ENCODE measurements around the gene SEZ6L2. TPM values are rescaled to one million over a fixed set of nuclear protein-coding genes. Genes with fewer than 3 reads are reported as not detected.
"Not testable (repeated sequence)": the region's sequence is repeated elsewhere in the genome, so short reads cannot be mapped to it uniquely, and the experiment has no call there.

Gene SEZ6L2
- total RNA-seq, 3 donors from 2014 or later = 0.18 to 0.33 TPM; not detected in 1

GRCh38 chr16:29903590-29903989 is 4.2 kb upstream of the SEZ6L2 start:
- H3K4me1 Mint-ChIP-seq (ENCODE audit: low read depth) = peaks cover 8% of the 10 kb centered on the region

GRCh38 chr16:29901607-29901945 is 2.2 kb upstream of the SEZ6L2 start:
- ATAC-seq (no peak), DNase-seq (no peak)
- no peaks in the 10 kb centered on the region for H3K36me3 Mint-ChIP-seq (ENCODE audit: insufficient read depth)
- no peak overlapping the region for H3K4me3 Mint-ChIP-seq
- no peaks in the 10 kb centered on the region for H3K9me3 Mint-ChIP-seq
- H3K4me1 Mint-ChIP-seq (ENCODE audit: low read depth) = peaks cover 8% of the 10 kb centered on the region
- peaks cover 27% of the 10 kb centered on the region for H3K27me3 Mint-ChIP-seq (ENCODE audit: low read depth)

More at GRCh38 chr16:29903590-29903989, 4.2 kb upstream of the SEZ6L2 start:
- ATAC-seq (no peak), DNase-seq (no peak)
- Mint-ChIP-seq H3K4me3 (no peak overlapping the region), H3K9me3 (no peaks in the 10 kb centered on the region), H3K27me3 (ENCODE audit: low read depth) (peaks cover 12% of the 10 kb centered on the region), H3K36me3 (ENCODE audit: insufficient read depth) (peaks cover 3% of the 10 kb centered on the region)

GRCh38 chr16:29900888-29901606 is 1.7 kb upstream of the SEZ6L2 start:
- Mint-ChIP-seq H3K4me3 (peak overlapping the region; percentile 81), H3K9me3 (no peaks in the 10 kb centered on the region), H3K4me1 (ENCODE audit: low read depth) (peaks cover 8% of the 10 kb centered on the region), H3K36me3 (ENCODE audit: insufficient read depth) (no peaks in the 10 kb centered on the region), H3K27me3 (ENCODE audit: low read depth) (peaks cover 30% of the 10 kb centered on the region)
- DNase-seq = no peak
- no peak for ATAC-seq

- Mint-ChIP-seq H3K4me3 (peak within 1 kb of the TSS; percentile 81), H3K36me3 (ENCODE audit: insufficient read depth) (no peaks in the 10 kb centered on the region), H3K9me3 (no peaks in the 10 kb centered on the region), H3K27me3 (ENCODE audit: low read depth) (peaks cover 36% of the 10 kb centered on the region), H3K4me1 (ENCODE audit: low read depth) (peaks cover 8% of the 10 kb centered on the region)
- DNase-seq (peak; percentile 54), ATAC-seq (peak; percentile 90 to 93)
Measured at GRCh38 chr16:29900102-29900887, 945 bp upstream of the SEZ6L2 start, which contains the start of gene ASPHD1. Gene ASPHD1 (plus strand): TSS chr16:29900488. CDS start chr16:29900972, 484 bp downstream.

- ATAC-seq = no peak
- peaks cover 38% of the 10 kb centered on the region for H3K27me3 Mint-ChIP-seq (ENCODE audit: low read depth)
- H3K36me3 Mint-ChIP-seq (ENCODE audit: insufficient read depth) = no peaks in the 10 kb centered on the region
- no peaks in the 10 kb centered on the region for H3K9me3 Mint-ChIP-seq
- peak overlapping the region; percentile 4 for H3K4me3 Mint-ChIP-seq
- H3K4me1 Mint-ChIP-seq (ENCODE audit: low read depth) = peaks cover 8% of the 10 kb centered on the region
- no peak for DNase-seq
Measured at GRCh38 chr16:29898804-29899515, 390 bp downstream of the SEZ6L2 start.

GRCh38 chr16:29898135-29898803 is 1.1 kb downstream of the SEZ6L2 start:
- Mint-ChIP-seq H3K4me1 (ENCODE audit: low read depth) (peaks cover 5% of the 10 kb centered on the region), H3K9me3 (no peaks in the 10 kb centered on the region), H3K27me3 (ENCODE audit: low read depth) (peaks cover 38% of the 10 kb centered on the region), H3K36me3 (ENCODE audit: insufficient read depth) (no peaks in the 10 kb centered on the region), H3K4me3 (peak overlapping the region; percentile 4)
- DNase-seq = no peak
- no peak for ATAC-seq

GRCh38 chr16:29897333-29897732 is 2.0 kb downstream of the SEZ6L2 start:
- Mint-ChIP-seq H3K4me3 (no peak overlapping the region), H3K4me1 (ENCODE audit: low read depth) (peaks cover 5% of the 10 kb centered on the region), H3K36me3 (ENCODE audit: insufficient read depth) (no peaks in the 10 kb centered on the region), H3K9me3 (no peaks in the 10 kb centered on the region), H3K27me3 (ENCODE audit: low read depth) (peaks cover 38% of the 10 kb centered on the region)
- DNase-seq = no peak
- no peak for ATAC-seq

GRCh38 chr16:29896841-29897240 is 2.5 kb downstream of the SEZ6L2 start:
- peaks cover 5% of the 10 kb centered on the region for H3K4me1 Mint-ChIP-seq (ENCODE audit: low read depth)
- DNase-seq (no peak), ATAC-seq (no peak)
- no peak overlapping the region for H3K4me3 Mint-ChIP-seq
- peaks cover 38% of the 10 kb centered on the region for H3K27me3 Mint-ChIP-seq (ENCODE audit: low read depth)
- no peaks in the 10 kb centered on the region for H3K36me3 Mint-ChIP-seq (ENCODE audit: insufficient read depth)
- no peaks in the 10 kb centered on the region for H3K9me3 Mint-ChIP-seq

GRCh38 chr16:29894352-29894751 is 5.0 kb downstream of the SEZ6L2 start:
- no peak for DNase-seq
- H3K4me1 Mint-ChIP-seq (ENCODE audit: low read depth) = no peaks in the 10 kb centered on the region

GRCh38 chr16:29893553-29893952 is 5.8 kb downstream of the SEZ6L2 start:
- peaks cover 26% of the 10 kb centered on the region for H3K27me3 Mint-ChIP-seq (ENCODE audit: low read depth)
- no peak for DNase-seq
- no peak overlapping the region for H3K4me3 Mint-ChIP-seq
- no peaks in the 10 kb centered on the region for H3K9me3 Mint-ChIP-seq
- H3K4me1 Mint-ChIP-seq (ENCODE audit: low read depth) = no peaks in the 10 kb centered on the region
- ATAC-seq = no peak
- H3K36me3 Mint-ChIP-seq (ENCODE audit: insufficient read depth) = no peaks in the 10 kb centered on the region

More at GRCh38 chr16:29894352-29894751, 5.0 kb downstream of the SEZ6L2 start:
- Mint-ChIP-seq H3K9me3 (no peaks in the 10 kb centered on the region), H3K36me3 (ENCODE audit: insufficient read depth) (no peaks in the 10 kb centered on the region), H3K27me3 (ENCODE audit: low read depth) (peaks cover 30% of the 10 kb centered on the region), H3K4me3 (no peak overlapping the region)
- no peak for ATAC-seq

GRCh38 chr16:29892458-29892813 is 6.9 kb downstream of the SEZ6L2 start:
- Mint-ChIP-seq H3K4me3 (no peak overlapping the region), H3K27me3 (ENCODE audit: low read depth) (peaks cover 14% of the 10 kb centered on the region), H3K4me1 (ENCODE audit: low read depth) (no peaks in the 10 kb centered on the region), H3K9me3 (no peaks in the 10 kb centered on the region), H3K36me3 (ENCODE audit: insufficient read depth) (no peaks in the 10 kb centered on the region)
- DNase-seq (no peak), ATAC-seq (no peak)

GRCh38 chr16:29891525-29892457 is 7.6 kb downstream of the SEZ6L2 start:
- H3K36me3 Mint-ChIP-seq (ENCODE audit: insufficient read depth) = no peaks in the 10 kb centered on the region
- ATAC-seq (no peak), DNase-seq (no peak)
- H3K4me1 Mint-ChIP-seq (ENCODE audit: low read depth) = no peaks in the 10 kb centered on the region
- H3K9me3 Mint-ChIP-seq = no peaks in the 10 kb centered on the region
- peaks cover 11% of the 10 kb centered on the region for H3K27me3 Mint-ChIP-seq (ENCODE audit: low read depth)
- H3K4me3 Mint-ChIP-seq = no peak overlapping the region

- not testable (repeated sequence) for H3K4me1 Mint-ChIP-seq (ENCODE audit: low read depth); DNase-seq; H3K27me3 Mint-ChIP-seq (ENCODE audit: low read depth); ATAC-seq; H3K36me3 Mint-ChIP-seq (ENCODE audit: insufficient read depth); H3K9me3 Mint-ChIP-seq; H3K4me3 Mint-ChIP-seq
Measured at GRCh38 chr16:29889372-29889771, 10.0 kb downstream of the SEZ6L2 start.
